Ishikawa (cell line): Measurements from ENCODE around the gene PAFAH2.

Source experiments
- CEBPB ChIP-seq: IDR thresholded peaks from 2 replicates; pipeline ENCODE4 v1.6.1; 2012
- EGR1 ChIP-seq: IDR thresholded peaks from 2 replicates; pipeline ENCODE4 v1.6.1; 2012
- TCF12 ChIP-seq: IDR thresholded peaks from 2 replicates; pipeline ENCODE4 v1.6.1; 2012; ENCODE audit warnings: low read depth
- TEAD4 ChIP-seq: IDR thresholded peaks from 2 replicates; pipeline ENCODE4 v1.6.1; 2012
- ZBTB7A ChIP-seq: IDR thresholded peaks from 2 replicates; pipeline ENCODE4 v1.6.1; 2012; ENCODE audit warnings: low read depth
- TF ChIP-seq, protein P1 (sequence below): IDR thresholded peaks from 2 replicates; pipeline ENCODE4 v1.6.1; 2012

DNA sequence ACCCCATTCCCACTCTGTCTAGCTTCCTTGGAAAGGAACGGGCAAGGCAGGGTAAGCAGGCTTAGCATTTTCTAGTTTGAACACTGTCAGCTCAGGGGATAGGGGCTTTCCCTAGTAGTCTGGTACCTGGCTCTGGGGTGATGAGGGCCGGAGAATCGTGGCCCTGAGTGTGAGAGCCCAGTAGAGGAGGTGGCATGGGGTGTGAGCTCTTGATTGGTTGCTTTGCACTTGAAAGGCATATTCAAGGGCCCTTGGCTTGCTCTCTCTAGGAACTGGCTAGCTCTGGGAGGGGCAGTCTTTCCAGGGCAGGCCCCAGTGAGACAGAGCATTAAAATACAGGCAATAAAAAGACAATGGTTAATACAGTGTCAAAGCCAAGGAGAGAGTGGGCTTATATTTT, 13.0 kb upstream of the PAFAH2 start:
- TF ChIP-seq ZBTB7A (no peak), TEAD4 (no peak), CEBPB (no peak), TCF12 (no peak), EGR1 (no peak)
- TF ChIP-seq, protein P1, sequence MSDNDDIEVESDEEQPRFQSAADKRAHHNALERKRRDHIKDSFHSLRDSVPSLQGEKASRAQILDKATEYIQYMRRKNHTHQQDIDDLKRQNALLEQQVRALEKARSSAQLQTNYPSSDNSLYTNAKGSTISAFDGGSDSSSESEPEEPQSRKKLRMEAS, result no peak
